ENCODE measurements around the gene CSPG5.

CSPG5 gene

GRCh38 chr3:47601281-47601680, 22.6 kb upstream of the CSPG5 start (continued):
- TF ChIP-seq ZNF580 (tag by site-specific recombination; IDR thresholded peaks at IDR 0.05) (no peak), ZBTB48 (tag by site-specific recombination; IDR thresholded peaks at IDR 0.05) (no peak), ZNF48 (tag by site-specific recombination; IDR thresholded peaks at IDR 0.05) (no peak)

- TF ChIP-seq ZNF140 (tag by site-specific recombination; IDR thresholded peaks at IDR 0.05) (no peak), OVOL3 (tag by site-specific recombination; IDR thresholded peaks at IDR 0.05) (no peak), ZIC2 (tag by site-specific recombination; IDR thresholded peaks at IDR 0.05) (peak; percentile 41; the same call in 1 of the 2 replicates), ZNF654 (tag by site-specific recombination; IDR thresholded peaks at IDR 0.05; ENCODE audit: low read depth) (no peak)
- H3K27ac ChIP-seq (ENCODE audit: extremely low read depth, low read depth, low read length) = no peak overlapping the region
- H3K4me1 ChIP-seq (ENCODE audit: control insufficient read depth, insufficient read depth, low read length) = no peaks in the 10 kb centered on the region
- H3K4me3 ChIP-seq (ENCODE audit: low read depth, low read length) = no peak overlapping the region
- CTCF ChIA-PET = no interaction called here
- H3K9me3 ChIP-seq (ENCODE audit: control insufficient read depth, insufficient read depth, low read depth, low read length) = no peaks in the 10 kb centered on the region
- peaks cover 6 to 55% of the 10 kb centered on the region in 2 experiments; a peak in 2 of 3 replicates for H3K36me3 ChIP-seq (ENCODE audit: control insufficient read depth in 2 of 2, insufficient read depth in 1 of 2, low read length in 2 of 2)
- POLR2A ChIA-PET = no interaction called here
These were observed 16.1 kb upstream of the CSPG5 start for GRCh38 chr3:47594792-47595191.

- Histone ChIP-seq H3K36me3 (ENCODE audit: control insufficient read depth in 2 of 2, insufficient read depth in 1 of 2, low read length in 2 of 2) (peaks cover 3 to 58% of the 10 kb centered on the region in 2 experiments; a peak in 2 of 3 replicates), H3K4me3 (ENCODE audit: low read depth, low read length) (no peak overlapping the region), H3K9me3 (ENCODE audit: control insufficient read depth, insufficient read depth, low read depth, low read length) (no peaks in the 10 kb centered on the region), H3K4me1 (ENCODE audit: control insufficient read depth, insufficient read depth, low read length) (no peaks in the 10 kb centered on the region), H3K27ac (ENCODE audit: extremely low read depth, low read depth, low read length) (no peak overlapping the region)
- CTCF ChIA-PET = no interaction called here
- POLR2A ChIA-PET = no interaction called here
- TF ChIP-seq KLF9 (tag by site-specific recombination; IDR thresholded peaks at IDR 0.05; ENCODE audit: low read depth) (no peak), SCRT1 (tag by site-specific recombination; IDR thresholded peaks at IDR 0.05; ENCODE audit: borderline replicate concordance) (no peak), ZNF148 (tag by site-specific recombination; IDR thresholded peaks at IDR 0.05; ENCODE audit: borderline replicate concordance) (no peak), ZNF704 (tag by site-specific recombination; IDR thresholded peaks at IDR 0.05) (no peak), ZNF558 (tag by site-specific recombination; IDR thresholded peaks at IDR 0.05) (no peak), ZNF211 (tag by site-specific recombination; IDR thresholded peaks at IDR 0.05; ENCODE audit: low read depth) (no peak), GLIS2 (tag by site-specific recombination; IDR thresholded peaks at IDR 0.05) (no peak), ZBTB44 (tag by site-specific recombination; IDR thresholded peaks at IDR 0.05) (no peak), ZNF394 (tag by site-specific recombination; IDR thresholded peaks at IDR 0.05; ENCODE audit: borderline replicate concordance) (no peak), OSR2 (tag by site-specific recombination; IDR thresholded peaks at IDR 0.05) (no peak), ZNF521 (tag by site-specific recombination; IDR thresholded peaks at IDR 0.05) (no peak), ZNF707 (tag by site-specific recombination; IDR thresholded peaks at IDR 0.05) (no peak), ZFP37 (tag by site-specific recombination; IDR thresholded peaks at IDR 0.05) (no peak), ZNF423 (tag by site-specific recombination; IDR thresholded peaks at IDR 0.05) (no peak)
These were observed 13.6 kb upstream of the CSPG5 start for GRCh38 chr3:47592066-47592795.
